GM12878 (cell line): ENCODE results near the gene TCF15. TPM values are rescaled to one million over a fixed set of nuclear protein-coding genes. Genes with fewer than 3 reads are reported as not detected.

ENCODE experiments used
- ATAC-seq: fragments of 200-7000 bp; cut with Tn5 transposase; 3 replicates; pipeline ENCODE4 v1.9.1; 2020; ENCODE audit warnings: mild to moderate bottlenecking, moderate library complexity
- BruUV-seq: library from RNA; stranded (reverse); fragments of 400-500 nt; replicated peaks from 2 replicates; lab custom pipeline; 2021; lab: Mats Ljungman, UMichigan
- CTCF ChIA-PET: fragments of 300-600 bp; sonication (Branson Sonifier 250); formaldehyde crosslinking; extraction: SDS; loops from one replicate; lab custom pipeline; 2021; ENCODE audit warnings: inconsistent platforms; lab: Yijun Ruan, JAX
- POLR2A ChIA-PET: fragments of 350-600 bp; formaldehyde crosslinking; extraction: SDS; loops from one replicate; lab custom pipeline; 2021; ENCODE audit warnings: inconsistent platforms; lab: Charles Lee
- RAD21 ChIA-PET: fragments of 300-600 bp; sonication (Branson Sonifier 250); formaldehyde crosslinking; loops from one replicate; lab custom pipeline; 2023; ENCODE audit warnings: antibody characterized with exemption; ENCODE audit not compliant: unreplicated experiment; lab: Charles Lee
- SMC1A ChIA-PET: fragments of 300-600 bp; sonication (Branson Sonifier 250); formaldehyde crosslinking; loops from one replicate; lab custom pipeline; 2023; ENCODE audit not compliant: unreplicated experiment, uncharacterized antibody; lab: Charles Lee
- DNase-seq: peaks from one replicate; pipeline ENCODE4 v3.0.0-alpha.2; 2011; ENCODE audit warnings: low read depth, low spot score
- FAIRE-seq: peaks from 3 replicates; lab custom pipeline; 2011; peaks lifted over from hg19 to GRCh38; lab: Jason Lieb, UNC
- H2AFZ ChIP-seq: 2 replicates; pipeline ENCODE4 v1.6.0; 2011; ENCODE audit warnings: low read depth, low read length, control low read depth; ENCODE audit not compliant: control insufficient read depth
- H3K27ac ChIP-seq: 2 replicates; pipeline ENCODE4 v1.5.1; 2011; ENCODE audit warnings: control low read depth; ENCODE audit not compliant: control insufficient read depth, insufficient read depth
- H3K27me3 ChIP-seq, 2 experiments: replicated peaks in 1 of 2; 2 replicates each; pipeline versions ENCODE4 v1.6.0 to v1.6.1; 2011; ENCODE audit warnings: low read length in 1 of 2; ENCODE audit not compliant: control insufficient read depth in 2 of 2, insufficient read depth in 2 of 2
- H3K36me3 ChIP-seq, 2 experiments: 2 replicates each; pipeline ENCODE4 v1.5.1; 2011; ENCODE audit warnings: low read length in 1 of 2; ENCODE audit not compliant: control insufficient read depth in 2 of 2, insufficient read depth in 2 of 2
- H3K4me1 ChIP-seq: 2 replicates; pipeline ENCODE4 v1.6.1; 2011; ENCODE audit warnings: mild to moderate bottlenecking, low read length, moderate library complexity, mixed read lengths; ENCODE audit not compliant: control insufficient read depth, insufficient read depth
- H3K4me2 ChIP-seq: 2 replicates; pipeline ENCODE4 v1.6.0; 2011; ENCODE audit warnings: control low read depth; ENCODE audit not compliant: control insufficient read depth, insufficient read depth
- H3K4me3 ChIP-seq: fragments of 200-600 bp; sonication (generic); 2 replicates; pipeline ENCODE4 v1.5.1; 2016
- H3K79me2 ChIP-seq: 2 replicates; pipeline ENCODE4 v1.6.0; 2011; ENCODE audit warnings: low read length; ENCODE audit not compliant: control insufficient read depth, insufficient read depth
- H3K9ac ChIP-seq: 2 replicates; pipeline ENCODE4 v1.8.0; 2011; ENCODE audit warnings: low read length, control low read depth, mixed read lengths; ENCODE audit not compliant: control insufficient read depth, insufficient read depth
- H3K9me3 ChIP-seq: replicated peaks from 3 replicates; pipeline ENCODE4 v1.5.1; 2011; ENCODE audit warnings: mild to moderate bottlenecking, low read length; ENCODE audit not compliant: control insufficient read depth, insufficient read depth
- H4K20me1 ChIP-seq: 2 replicates; pipeline ENCODE4 v1.6.0; 2011; ENCODE audit not compliant: control insufficient read depth, insufficient read depth
- ATF7 ChIP-seq: fragments of 450-650 bp; IDR thresholded peaks from 2 replicates; pipeline ENCODE4 v1.6.1; 2016; ENCODE audit warnings: low read depth, mild to moderate bottlenecking
- CBX3 ChIP-seq: fragments of 200-600 bp; sonication (generic); IDR thresholded peaks from 2 replicates; pipeline ENCODE4 v1.6.1; 2016; ENCODE audit warnings: low read depth, borderline replicate concordance
- CBX5 ChIP-seq: sonication (generic); IDR thresholded peaks from 2 replicates; pipeline ENCODE4 v1.6.1; 2016; ENCODE audit warnings: low read depth, moderate library complexity, mild to moderate bottlenecking, inconsistent platforms
- CHD1 ChIP-seq: IDR thresholded peaks from 2 replicates; pipeline ENCODE4 v1.6.1; 2012; ENCODE audit warnings: low read depth, low read length, improper control_type of control experiment
- GATAD2B ChIP-seq: fragments of 450-650 bp; conservative IDR thresholded peaks from 2 replicates; pipeline ENCODE4 v1.6.1; 2017; ENCODE audit warnings: low read depth, mild to moderate bottlenecking, moderate library complexity
- HCFC1 ChIP-seq: fragments of 150-350 bp; IDR thresholded peaks from 2 replicates; pipeline ENCODE4 v1.6.1; 2014; ENCODE audit warnings: low read length
- JUNB ChIP-seq: IDR thresholded peaks from 2 replicates; pipeline ENCODE4 v1.6.1; 2016; ENCODE audit warnings: antibody characterized with exemption, mild to moderate bottlenecking
- LARP7 ChIP-seq: fragments of 450-650 bp; IDR thresholded peaks from 2 replicates; pipeline ENCODE4 v1.6.1; 2017; ENCODE audit warnings: mild to moderate bottlenecking
- NFXL1 ChIP-seq: fragments of 450-650 bp; IDR thresholded peaks from 2 replicates; pipeline ENCODE4 v1.6.1; 2017; ENCODE audit warnings: antibody characterized with exemption, mild to moderate bottlenecking, borderline replicate concordance
- NR2C2 ChIP-seq: IDR thresholded peaks from 2 replicates; pipeline ENCODE4 v1.6.1; 2011; ENCODE audit warnings: borderline replicate concordance, low read depth; ENCODE audit not compliant: control insufficient read depth, insufficient read length
- POLR2AphosphoS5 ChIP-seq: IDR thresholded peaks from 2 replicates; pipeline ENCODE4 v1.6.1; 2011; ENCODE audit warnings: mild to moderate bottlenecking, low read length, inconsistent platforms
- POU2F2 ChIP-seq: IDR thresholded peaks from 3 replicates; pipeline ENCODE4 v1.6.1; 2011; ENCODE audit warnings: low read depth, mild to moderate bottlenecking, low read length, borderline replicate concordance
- RCOR1 ChIP-seq: conservative IDR thresholded peaks from 2 replicates; pipeline ENCODE4 v1.6.1; 2012; ENCODE audit warnings: low read depth, low read length, improper control_type of control experiment
- STAT3 ChIP-seq: IDR thresholded peaks from 2 replicates; pipeline ENCODE4 v1.6.1; 2011; ENCODE audit warnings: low read depth, low read length, improper control_type of control experiment
- ZNF24 ChIP-seq: fragments of 450-650 bp; IDR thresholded peaks from 2 replicates; pipeline ENCODE4 v1.6.1; 2017; ENCODE audit warnings: antibody characterized with exemption, mild to moderate bottlenecking
- ZNF592 ChIP-seq: fragments of 450-650 bp; IDR thresholded peaks from 2 replicates; pipeline ENCODE4 v1.6.1; 2017; ENCODE audit warnings: mild to moderate bottlenecking, moderate library complexity
- ZSCAN29 ChIP-seq: fragments of 450-650 bp; IDR thresholded peaks from 2 replicates; pipeline ENCODE4 v1.6.1; 2017; ENCODE audit warnings: mild to moderate bottlenecking, moderate library complexity
- WGBS: methylation state at CpG from one replicate; pipeline ENCODE4 v1.1.6; 2016; ENCODE audit warnings: low lambda C conversion rate; ENCODE audit not compliant: insufficient replicate concordance, insufficient coverage; ENCODE audit errors: missing lambda C conversion rate; 5-methylcytosine and 5-hydroxymethylcytosine counted together
- in situ Hi-C: fragments of 300-500 bp; cut with MboI; formaldehyde crosslinking; loops from 9 replicates; pipeline ENCODE4 v1.14.3; 2018; ENCODE audit warnings: mixed read lengths
- intact Hi-C: fragments of 100-400 bp; cut with micrococcal nuclease; formaldehyde crosslinking; loops from one replicate; pipeline ENCODE4 v1.14.2; 2022; ENCODE audit not compliant: unreplicated experiment
- polyA plus RNA-seq, 11 experiments: library from polyadenylated mRNA; depleted of rRNA in 4 of 11; unstranded in 6 of 11; stranded (reverse) in 5 of 11; fragments of >200 nt; fragmentation: Nextera tagmentation in 4 of 11; fragmentation: Illumina TruSeq in 1 of 11; extraction: Ambion mirVana in 4 of 11; extraction: Trizol in 1 of 11; gene quantifications; 1 replicate in 1 of 11; 2 replicates in 10 of 11; pipeline versions ENCODE4 v1.2.1 to v1.2.3, GENCODE V29; 2011 to 2016; ENCODE audit warnings: inconsistent platforms in 2 of 11, missing spikeins in 2 of 11, low read depth in 1 of 11
- total RNA-seq, 4 experiments: library from RNA; depleted of rRNA in 3 of 4; stranded (reverse); fragments of >200 nt in 3 of 4; fragmentation: Illumina TruSeq in 1 of 4; extraction: Trizol in 1 of 4; gene quantifications; 2 replicates each; pipeline versions ENCODE4 v1.2.1 to v1.2.3, GENCODE V29; 2013 to 2021

The TCF15 gene
- total and polyA plus RNA-seq, 10 of the 15 experiments (the other 5 are each of a cell fraction or from before 2014, with no cell fraction given): 0.08 TPM; not detected in 9

GRCh38 chr20:562232-562897 is 47.7 kb downstream of the TCF15 start:
- no peaks in the 10 kb centered on the region for H3K36me3 ChIP-seq
- intact Hi-C loops (no loop called here), in situ Hi-C loops (loop anchor here (5.0 kb wide), 2 partner anchors 85 to 180 kb away; no protein-coding TSS in a partner anchor)
- H2AFZ ChIP-seq: no peak overlapping the region
- FAIRE-seq: no peak
- H3K27ac ChIP-seq: no peak overlapping the region
- SMC1A ChIA-PET: interaction anchor here (1.0 to 5.1 kb wide), 12 partner anchors 8 to 208 kb away, joined by 3 to 75 read pairs (median 4); no protein-coding TSS in a partner anchor
- BruUV-seq: no TSS peak
- CTCF ChIA-PET: interaction anchor here (0.7 to 6.5 kb wide), 21 partner anchors 10 to 231 kb away, joined by 3 to 190 read pairs (median 4); partner anchors contain the start of gene CSNK2A1
- H3K27me3 ChIP-seq: no peaks in the 10 kb centered on the region; a peak in 1 of 4 replicates
- TF ChIP-seq CBX3 (no peak), GATAD2B (no peak), NR2C2 (no peak), CHD1 (no peak), RCOR1 (no peak), NFXL1 (no peak), ZNF24 (no peak), ZSCAN29 (no peak), HCFC1 (no peak), CBX5 (no peak), JUNB (no peak), STAT3 (no peak), POLR2AphosphoS5 (no peak), ZNF592 (no peak), ATF7 (no peak), LARP7 (no peak), POU2F2 (no peak)
- H3K4me3 ChIP-seq: no peak overlapping the region
- no peaks in the 10 kb centered on the region for H3K9me3 ChIP-seq
- H3K79me2 ChIP-seq: no peaks in the 10 kb centered on the region
- no peak overlapping the region for H3K4me2 ChIP-seq
- H3K9ac ChIP-seq: no peak overlapping the region
- 28% methylated on average over 5 of the region's 5 CpGs for WGBS
- H3K4me1 ChIP-seq: no peaks in the 10 kb centered on the region
- ATAC-seq: no peak
- H4K20me1 ChIP-seq: no peaks in the 10 kb centered on the region
- RAD21 ChIA-PET: interaction anchor here (0.6 to 3.2 kb wide), 10 partner anchors 27 to 177 kb away, joined by 3 to 35 read pairs (median 4); no protein-coding TSS in a partner anchor
- POLR2A ChIA-PET: interaction anchor here (0.9 kb wide), 1 partner anchor 83 kb away, joined by 3 read pairs; no protein-coding TSS in a partner anchor
- DNase-seq: no peak
